GM21526 (cell line): ENCODE measurements around the gene PSMC3.

Experiments
- ATAC-seq: cut with Tn5 transposase; IDR thresholded peaks from one replicate; pipeline ENCODE4 v1.9.1; 2021; ENCODE audit warnings: moderate library complexity; ENCODE audit not compliant: unreplicated experiment, low FRiP score

The PSMC3 gene

GRCh38 chr11:47395223-47396048 lies 30.8 kb downstream of the PSMC3 start:
- no peak for ATAC-seq

- peak; percentile 41 for ATAC-seq
Measured at GRCh38 chr11:47394322-47395222, 31.7 kb downstream of the PSMC3 start.

- no peak for ATAC-seq
Measured at GRCh38 chr11:47394050-47394321, 32.3 kb downstream of the PSMC3 start.

- no peak for ATAC-seq
Measured at GRCh38 chr11:47393163-47394049, 32.8 kb downstream of the PSMC3 start.

GRCh38 chr11:47392546-47393162 lies 33.6 kb downstream of the PSMC3 start:
- ATAC-seq = no peak

GRCh38 chr11:47391711-47392432 lies 34.4 kb downstream of the PSMC3 start:
- ATAC-seq = no peak

- ATAC-seq = no peak
Measured at GRCh38 chr11:47391077-47391583, 35.1 kb downstream of the PSMC3 start.

- no peak for ATAC-seq
Measured at GRCh38 chr11:47390422-47390760, 35.8 kb downstream of the PSMC3 start.

GRCh38 chr11:47389577-47390421 lies 36.4 kb downstream of the PSMC3 start:
- no peak for ATAC-seq

GRCh38 chr11:47388697-47389576 lies 37.3 kb downstream of the PSMC3 start:
- ATAC-seq = no peak

GRCh38 chr11:47387944-47388696 lies 38.1 kb downstream of the PSMC3 start:
- no peak for ATAC-seq

- no peak for ATAC-seq
Measured at GRCh38 chr11:47384498-47384897, 41.7 kb downstream of the PSMC3 start.

GRCh38 chr11:47383071-47383470 lies 43.2 kb downstream of the PSMC3 start:
- ATAC-seq = no peak

GRCh38 chr11:47380078-47380477 lies 46.2 kb downstream of the PSMC3 start:
- ATAC-seq = no peak

- no peak for ATAC-seq
Measured at GRCh38 chr11:47379317-47379716, 46.9 kb downstream of the PSMC3 start.

GRCh38 chr11:47378836-47379170 lies 47.4 kb downstream of the PSMC3 start:
- ATAC-seq = no peak
